Epithelial cell of prostate (primary cell): Measurements from ENCODE around the gene ZNF664.

Experiments
- DNase-seq: peaks from one replicate; pipeline ENCODE4 v3.0.0-alpha.2; 2011; ENCODE audit warnings: low read depth, low spot score
- H3K27ac ChIP-seq: fragments of 450-650 bp; 2 replicates; pipeline ENCODE4 v1.5.1; 2017; ENCODE audit warnings: mild to moderate bottlenecking

The ZNF664 gene

DNA sequence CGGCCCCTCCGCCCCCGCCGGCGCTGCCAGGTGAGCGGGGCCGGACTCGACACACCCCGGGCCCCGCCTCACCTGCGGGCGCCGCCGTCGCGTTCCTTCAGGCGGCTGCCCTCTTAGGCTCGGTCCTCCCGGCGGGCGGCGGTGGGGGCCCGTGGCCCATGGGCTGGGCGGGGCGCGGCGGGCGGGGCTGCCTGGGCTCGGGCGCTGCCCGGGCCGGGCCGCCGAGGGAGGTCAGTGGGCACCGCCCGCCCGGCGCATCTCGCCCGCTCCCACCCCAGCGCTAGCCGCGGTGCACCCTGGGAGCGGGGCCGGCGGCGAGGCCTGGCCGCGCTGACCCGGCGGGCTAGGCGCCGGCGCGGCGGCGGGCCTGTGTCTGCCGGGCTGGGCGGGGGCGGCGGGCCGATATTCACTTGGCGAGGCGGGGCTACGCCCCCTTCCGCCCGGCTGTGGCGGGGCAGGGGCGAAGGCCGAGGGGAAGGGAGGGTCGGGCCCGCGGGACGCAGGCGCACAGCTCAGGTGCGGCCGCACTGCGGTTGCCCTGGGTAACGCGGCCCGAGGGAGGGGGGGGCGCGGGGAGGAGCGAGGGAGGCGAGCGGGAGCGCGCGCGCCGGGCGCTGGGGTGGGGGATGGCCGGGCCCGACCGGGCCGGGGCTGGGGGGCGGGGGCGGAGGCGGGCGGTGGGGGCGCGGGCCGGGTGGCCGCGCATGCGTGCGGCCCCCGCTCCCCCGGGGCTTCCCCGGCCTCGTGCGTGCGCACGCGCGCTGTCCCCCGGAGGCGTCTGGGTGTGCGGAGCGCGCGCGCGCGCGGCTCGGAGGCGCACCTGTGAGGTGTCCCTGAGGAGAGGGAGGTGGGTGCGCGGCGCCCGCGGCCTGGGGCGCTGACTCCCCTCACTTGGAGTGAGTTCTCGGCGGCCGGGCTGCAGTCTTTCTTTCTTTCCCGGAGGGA is at the start of gene ZNF664, which contains the start of gene CCDC92:
Gene ZNF664, plus strand, starts transcription at position 759 of the 945 bp plus-strand sequence. CDS start 38,930 bp downstream, outside the sequence.
Gene CCDC92, minus strand, starts transcription at position 375 of the 945 bp plus-strand sequence. CDS start 28,526 bp downstream, outside the sequence.
- H3K27ac ChIP-seq: peak within 1 kb of the TSS; percentile 86
- peak; percentile 45 for DNase-seq

DNA sequence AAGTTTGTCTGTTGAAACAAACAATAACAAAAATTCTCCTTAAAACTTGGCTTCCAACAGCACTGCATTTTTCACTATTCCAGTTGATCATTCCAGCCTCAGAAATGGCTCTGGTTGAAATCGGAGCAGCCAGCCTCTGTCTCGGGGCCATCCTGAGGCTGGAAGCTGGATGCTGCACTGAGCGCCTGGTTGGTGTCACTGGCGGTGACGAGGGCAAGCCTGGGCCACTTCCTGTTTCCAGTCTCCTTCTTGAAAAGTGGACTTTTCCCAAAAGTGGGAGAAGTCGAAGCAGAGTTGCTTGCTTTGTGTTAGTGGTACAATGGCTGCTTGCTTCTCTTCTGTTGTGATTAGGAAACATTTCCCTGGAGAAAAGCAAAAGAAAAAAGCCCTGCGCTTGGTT is 49.1 kb upstream of the ZNF664 start:
- DNase-seq: no peak

DNA sequence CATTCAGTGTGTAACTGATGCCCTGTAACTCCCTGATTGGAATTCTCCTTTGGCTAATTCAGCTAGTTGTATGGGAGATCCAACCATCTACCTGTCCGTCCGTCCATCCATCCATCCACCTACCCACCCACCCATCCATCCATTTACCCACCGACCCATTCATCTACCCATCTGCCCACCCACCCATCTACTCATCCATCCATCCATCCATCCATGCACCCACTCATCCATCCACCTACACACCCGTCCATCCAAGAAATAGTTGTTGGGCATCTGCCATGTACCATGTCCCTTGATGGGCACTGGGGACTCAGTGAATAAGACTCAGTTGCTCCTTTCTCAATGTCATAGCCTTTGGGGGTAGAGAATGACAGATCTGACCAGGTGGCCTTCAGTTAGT is 48.5 kb upstream of the ZNF664 start:
- no peak for DNase-seq
- H3K27ac ChIP-seq: no peak overlapping the region

More for the DNA sequence above, 49.1 kb upstream of the ZNF664 start:
- no peak overlapping the region for H3K27ac ChIP-seq

DNA sequence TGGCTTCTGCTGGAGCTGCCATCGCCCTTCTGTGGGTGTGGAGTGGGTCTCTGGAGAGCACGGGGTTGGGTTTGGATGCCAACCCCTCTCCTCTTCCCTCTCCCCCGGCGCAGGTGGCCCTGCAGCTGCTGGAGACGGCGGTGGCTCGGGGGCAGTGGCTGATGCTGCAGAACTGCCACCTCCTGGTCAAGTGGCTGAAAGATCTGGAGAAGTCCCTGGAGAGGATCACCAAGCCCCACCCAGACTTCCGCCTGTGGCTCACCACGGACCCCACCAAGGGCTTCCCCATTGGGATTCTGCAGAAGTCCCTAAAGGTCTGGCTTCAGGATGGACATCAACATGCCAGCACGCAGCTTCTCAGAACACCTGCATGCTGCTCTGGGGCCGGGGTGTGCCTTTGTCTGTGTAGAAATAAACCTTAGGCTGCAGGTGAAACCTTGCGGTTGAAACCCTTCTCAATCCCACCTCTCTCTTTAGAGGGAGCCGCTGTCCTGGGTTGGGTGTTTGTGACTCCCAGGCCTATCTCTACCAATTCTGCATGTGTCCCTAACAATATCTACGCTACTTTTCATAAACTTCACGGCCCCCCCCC is 44.6 kb upstream of the ZNF664 start:
- no peak for DNase-seq
- H3K27ac ChIP-seq: no peak overlapping the region

DNA sequence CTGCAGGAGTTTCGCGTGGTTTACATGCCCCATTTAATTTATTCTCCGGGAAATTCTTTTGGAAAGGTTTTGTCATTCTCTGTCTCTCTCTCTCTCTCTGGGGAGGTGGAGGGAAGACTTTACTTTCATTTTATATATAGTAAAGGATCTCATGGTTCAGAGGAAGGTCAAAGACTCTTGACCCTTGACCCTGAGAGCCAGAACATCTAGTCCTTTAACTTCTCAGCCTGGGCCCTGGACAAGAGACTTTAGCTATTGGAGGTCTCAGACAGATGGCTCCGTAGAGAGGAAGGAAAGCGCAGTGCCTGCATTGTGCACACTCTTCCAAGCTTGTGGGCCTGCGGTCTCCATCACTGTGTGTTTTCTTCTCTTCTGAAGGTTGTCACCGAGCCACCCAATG is 44.1 kb upstream of the ZNF664 start:
- no peak for DNase-seq
- no peak overlapping the region for H3K27ac ChIP-seq

DNA sequence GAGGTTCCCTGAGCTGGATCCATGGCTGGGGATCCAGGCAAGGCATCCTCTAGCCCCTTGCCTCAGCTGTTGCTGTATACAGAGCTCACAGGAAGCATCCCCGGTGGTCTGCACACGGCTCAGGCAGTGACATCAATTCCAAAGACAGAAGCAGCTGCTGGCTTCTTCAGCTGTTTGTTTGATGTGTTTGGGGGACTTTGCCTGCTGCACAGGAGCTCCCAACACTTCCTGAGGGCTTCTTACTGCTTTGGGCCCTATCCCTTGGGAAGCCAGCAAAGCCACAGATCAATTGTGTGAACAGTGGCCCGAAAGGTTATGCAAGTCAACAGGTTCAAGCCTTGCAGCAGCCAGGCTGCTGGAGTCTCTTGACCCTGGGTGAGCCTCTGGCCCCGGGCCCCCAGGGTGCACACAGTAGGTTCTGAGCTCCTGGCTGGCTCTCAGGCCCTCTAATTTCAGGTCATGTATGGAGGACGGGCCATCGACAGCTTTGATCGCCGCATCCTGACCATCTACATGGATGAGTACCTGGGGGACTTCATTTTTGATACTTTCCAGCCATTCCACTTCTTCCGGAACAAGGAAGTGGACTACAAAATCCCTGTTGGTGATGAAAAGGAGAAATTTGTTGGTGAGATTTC is 43.0 kb upstream of the ZNF664 start:
- no peak for DNase-seq
- no peak overlapping the region for H3K27ac ChIP-seq

DNA sequence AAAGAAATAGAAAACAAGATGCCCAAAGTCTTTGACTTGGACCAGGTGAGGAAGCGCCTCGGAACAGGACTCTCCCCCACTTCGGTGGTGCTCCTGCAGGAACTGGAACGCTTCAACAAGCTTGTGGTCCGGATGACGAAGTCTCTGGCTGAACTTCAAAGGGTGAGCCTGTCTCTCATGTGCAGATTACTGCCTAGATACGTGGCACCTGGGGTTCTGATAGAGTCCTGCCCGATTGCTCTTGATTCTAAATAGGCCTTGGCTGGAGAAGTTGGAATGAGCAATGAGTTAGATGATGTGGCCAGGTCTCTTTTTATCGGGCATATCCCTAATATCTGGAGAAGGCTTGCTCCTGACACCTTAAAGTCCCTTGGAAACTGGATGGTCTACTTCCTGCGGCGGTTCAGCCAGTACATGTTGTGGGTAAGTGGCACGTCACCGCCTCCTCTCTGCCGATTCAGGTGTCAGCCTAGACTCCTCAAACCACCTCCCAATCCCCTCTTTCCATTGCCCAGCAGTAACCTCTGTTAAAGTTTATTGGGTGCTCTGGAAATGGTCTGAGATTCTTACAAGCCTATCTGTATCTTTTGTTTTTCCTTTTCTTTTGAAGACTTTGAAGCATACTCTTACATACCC is 41.2 kb upstream of the ZNF664 start:
- no peak overlapping the region for H3K27ac ChIP-seq
- DNase-seq: no peak

DNA sequence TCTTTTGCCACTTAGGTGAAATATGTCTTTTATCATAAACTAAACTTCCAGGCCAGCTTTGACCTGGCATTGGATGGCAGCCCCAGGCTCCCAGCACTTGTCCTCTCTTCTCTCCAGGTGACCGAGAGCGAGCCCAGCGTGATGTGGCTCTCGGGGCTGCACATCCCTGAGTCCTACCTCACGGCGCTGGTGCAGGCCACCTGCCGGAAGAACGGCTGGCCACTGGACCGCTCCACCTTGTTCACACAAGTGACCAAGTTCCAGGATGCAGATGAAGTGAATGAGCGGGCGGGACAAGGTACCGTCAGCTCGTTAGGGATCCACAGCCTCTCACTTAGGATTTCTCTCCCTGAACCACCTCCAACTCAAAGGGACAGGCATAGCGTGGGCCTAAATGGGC is 39.8 kb upstream of the ZNF664 start:
- no peak for DNase-seq

DNA sequence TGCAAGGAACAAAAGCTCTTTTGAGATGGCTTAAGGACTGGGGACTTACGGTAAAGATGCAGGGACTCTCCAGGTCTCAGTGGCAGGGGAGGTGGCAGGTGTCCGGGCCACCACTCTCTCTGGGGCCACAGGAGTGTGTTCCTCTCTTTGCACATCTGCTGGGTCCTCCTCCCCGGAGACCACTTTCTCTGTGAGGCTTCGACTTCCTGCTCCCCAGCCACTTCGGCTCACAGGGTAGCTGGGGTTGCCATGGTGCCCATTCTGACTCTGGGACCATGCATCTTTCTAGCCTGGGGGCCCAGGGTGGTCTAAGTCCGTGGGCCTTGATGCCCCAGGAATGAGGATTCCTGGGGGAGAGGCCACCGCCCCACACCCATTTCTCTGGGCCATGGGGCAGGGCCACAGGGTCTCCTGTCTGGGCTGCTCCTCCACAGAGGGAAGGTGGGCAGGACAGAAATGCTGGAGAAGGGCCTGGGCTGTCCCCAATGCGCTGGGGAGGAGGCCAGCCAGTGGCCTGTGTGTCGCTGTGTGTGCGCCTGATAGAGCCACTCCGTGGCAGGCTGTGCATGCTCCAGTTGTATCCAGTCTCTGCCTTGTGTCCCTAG is 38.9 kb upstream of the ZNF664 start:
- no peak overlapping the region for H3K27ac ChIP-seq
- DNase-seq: no peak

More for the DNA sequence above, 39.8 kb upstream of the ZNF664 start:
- no peak overlapping the region for H3K27ac ChIP-seq

DNA sequence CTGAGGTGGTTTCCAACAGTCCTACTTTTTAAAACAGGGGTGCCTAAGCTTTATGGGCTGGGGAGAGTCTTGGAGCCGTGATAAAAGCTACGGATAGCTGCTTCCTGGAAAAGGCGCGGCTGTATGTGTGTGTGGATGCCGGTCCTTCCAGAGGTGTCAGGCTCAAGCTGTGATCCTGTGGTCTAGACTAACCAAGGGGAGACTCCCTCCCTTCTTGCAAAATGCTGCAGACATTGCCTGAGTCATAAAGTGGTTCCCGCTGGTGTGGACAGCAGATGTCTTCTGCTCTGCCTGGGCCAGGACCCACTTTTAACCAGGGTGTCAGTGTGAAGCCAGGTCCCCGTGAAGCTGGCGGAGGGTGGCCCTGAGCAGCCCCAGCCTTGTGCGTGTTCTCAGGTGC is 38.2 kb upstream of the ZNF664 start:
- no peak for DNase-seq
- H3K27ac ChIP-seq: no peak overlapping the region

DNA sequence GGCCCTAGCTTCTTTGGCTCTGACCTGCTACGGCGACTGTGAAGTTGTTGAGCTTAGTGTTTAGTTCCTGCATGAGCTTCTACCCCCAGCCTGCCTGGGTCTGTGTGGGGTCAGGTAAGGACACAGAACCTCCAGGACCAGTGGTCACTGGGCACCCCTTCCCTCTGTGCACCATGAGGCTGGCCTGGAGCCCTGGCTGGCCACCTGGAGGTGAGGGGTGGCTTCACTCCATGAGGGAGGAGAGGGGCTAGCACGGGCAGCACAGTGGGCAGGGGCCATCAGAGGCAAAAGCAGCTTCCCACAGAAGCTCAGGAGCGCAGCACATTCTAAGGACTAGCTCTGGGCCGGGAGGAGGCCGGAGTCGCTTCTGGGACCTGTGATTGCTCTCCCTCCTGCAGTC is 37.1 kb upstream of the ZNF664 start:
- DNase-seq: no peak
- H3K27ac ChIP-seq: no peak overlapping the region

DNA sequence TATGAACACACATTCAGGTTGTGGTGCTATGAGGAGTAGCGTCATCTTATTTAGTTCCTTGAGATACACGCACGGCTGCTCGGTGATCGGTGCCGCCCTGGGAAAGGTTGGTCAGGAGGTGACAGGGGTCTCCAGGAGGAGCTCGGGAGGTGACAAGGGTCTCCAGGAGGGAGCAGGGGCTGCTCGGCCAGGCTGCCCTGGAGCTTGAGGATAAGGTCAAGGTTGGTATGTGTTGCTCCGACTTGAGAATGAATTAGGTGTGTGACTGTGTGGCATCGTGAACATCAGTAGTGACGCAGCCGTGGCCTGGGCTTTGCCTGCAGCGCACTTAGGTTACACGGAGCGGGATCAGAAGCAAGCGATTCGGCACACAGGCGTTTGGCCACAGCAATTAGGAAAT is 36.5 kb upstream of the ZNF664 start:
- no peak overlapping the region for H3K27ac ChIP-seq
- no peak for DNase-seq

DNA sequence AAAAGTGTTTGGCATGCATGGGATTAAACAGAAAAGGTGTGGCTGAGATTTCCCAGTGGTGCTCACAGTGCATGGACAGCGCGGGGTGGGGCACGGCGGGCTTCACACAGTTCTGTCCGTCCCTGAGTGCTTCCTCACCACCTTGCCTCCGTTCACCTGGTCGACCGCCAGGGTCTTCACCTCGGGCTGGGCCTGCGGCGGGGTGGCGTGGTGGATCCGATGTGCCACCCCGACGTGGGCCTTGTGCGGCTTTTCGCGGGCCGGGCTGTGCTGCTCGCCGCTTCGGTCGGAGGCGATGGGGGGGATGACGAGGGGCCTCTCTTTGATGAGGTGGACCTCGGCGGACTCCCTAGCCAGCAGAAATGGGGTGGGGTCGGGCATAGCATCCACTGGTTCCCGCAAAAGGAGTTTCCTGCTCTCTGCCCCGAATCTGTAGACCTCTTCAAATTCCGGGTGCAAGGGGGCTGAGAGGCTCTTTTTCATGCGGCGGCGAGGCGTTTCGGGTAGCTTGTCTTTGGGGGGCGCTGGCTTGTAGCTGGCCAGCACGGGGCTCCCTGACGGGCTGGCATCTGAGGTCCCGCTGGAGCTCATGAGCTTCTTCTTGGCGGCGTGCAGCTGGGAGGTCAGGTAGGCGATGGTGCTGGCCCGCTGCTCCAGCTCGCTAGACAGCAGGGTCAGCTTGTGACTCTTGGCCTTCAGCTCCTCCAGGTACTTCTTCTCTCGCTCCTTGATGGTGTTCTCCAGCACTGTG is 35.9 kb upstream of the ZNF664 start:
- H3K27ac ChIP-seq: no peak overlapping the region
- no peak for DNase-seq

DNA sequence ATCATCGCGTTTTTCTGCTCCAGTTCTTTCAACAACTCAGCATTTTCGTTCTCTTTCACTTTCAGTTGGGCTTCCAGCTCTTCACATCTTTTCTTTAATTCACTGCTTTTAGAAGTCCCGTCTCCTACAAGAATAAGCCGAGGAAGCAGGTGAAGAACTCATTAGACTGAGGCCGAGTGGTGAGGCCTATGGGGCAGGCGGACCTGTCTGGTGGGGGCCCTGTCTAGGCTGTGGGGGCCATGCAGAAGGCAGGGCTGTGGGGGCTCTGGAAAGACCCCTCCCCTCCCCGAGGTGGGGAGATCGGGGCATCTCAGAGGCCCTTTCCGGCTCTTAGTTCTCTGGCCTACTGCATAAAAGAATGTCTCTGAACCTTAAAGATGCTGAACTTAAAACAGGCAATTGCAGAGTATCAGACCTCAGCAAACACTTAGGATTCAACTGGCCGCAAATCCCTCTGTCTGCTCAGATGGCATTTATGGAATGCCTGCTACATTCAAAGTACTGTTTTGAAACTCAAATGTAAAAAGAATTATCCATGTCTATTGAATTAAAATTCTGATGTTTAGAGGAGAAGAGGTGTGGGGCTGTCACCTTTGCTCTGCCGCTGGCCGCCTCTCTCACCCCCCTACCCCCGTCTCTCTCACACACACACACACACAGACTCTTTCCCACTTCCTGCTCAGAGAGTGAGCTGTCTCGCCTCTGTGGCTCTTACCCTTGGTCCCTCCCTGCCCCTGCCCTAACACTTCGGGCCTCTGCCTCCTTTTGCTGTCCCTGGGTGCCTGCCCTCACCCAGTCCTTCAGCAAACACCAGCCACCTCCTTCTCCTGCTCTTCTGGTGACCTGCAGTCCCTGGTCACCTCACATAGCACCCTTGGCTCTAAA is 35.1 kb upstream of the ZNF664 start:
- H3K27ac ChIP-seq: no peak overlapping the region
- no peak for DNase-seq

DNA sequence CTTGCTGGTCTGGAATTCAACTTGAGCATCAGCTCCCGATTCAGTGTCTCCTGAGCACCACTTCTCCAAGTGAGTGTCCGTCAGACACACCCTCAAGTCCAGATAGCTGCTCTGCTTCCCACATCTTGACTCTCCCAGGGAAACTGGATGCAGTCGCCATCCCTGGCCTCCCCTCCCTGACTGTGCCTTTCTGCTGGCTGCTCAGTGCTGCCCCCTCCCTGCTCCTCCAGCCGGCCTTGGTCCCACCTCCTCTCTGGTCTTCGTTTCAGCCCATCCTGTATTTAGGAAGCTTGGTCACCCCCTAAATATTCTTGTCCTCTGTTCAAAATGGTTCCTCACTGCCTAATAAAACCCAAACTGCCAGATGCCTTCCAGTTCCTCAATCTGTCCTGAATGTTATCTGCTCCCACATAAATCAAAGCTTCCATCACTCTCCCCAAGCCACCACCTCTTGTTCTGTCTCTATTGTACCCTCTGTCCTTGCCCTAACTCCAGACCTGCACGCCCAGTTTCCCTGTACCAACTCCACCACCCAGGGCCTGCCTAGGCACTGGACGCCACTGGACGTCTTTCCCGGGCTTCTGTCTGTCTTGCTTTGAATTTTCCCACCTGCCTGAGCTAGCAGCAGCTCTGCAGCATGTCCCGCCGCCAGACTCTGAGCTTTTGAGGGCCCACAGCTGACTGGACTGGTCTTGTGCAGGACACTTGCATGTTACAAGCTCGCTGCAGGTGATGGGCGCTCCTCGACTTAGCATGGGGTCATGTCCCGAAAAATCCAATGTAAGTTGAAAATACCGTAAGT is 34.1 kb upstream of the ZNF664 start:
- DNase-seq: no peak
- no peak overlapping the region for H3K27ac ChIP-seq

DNA sequence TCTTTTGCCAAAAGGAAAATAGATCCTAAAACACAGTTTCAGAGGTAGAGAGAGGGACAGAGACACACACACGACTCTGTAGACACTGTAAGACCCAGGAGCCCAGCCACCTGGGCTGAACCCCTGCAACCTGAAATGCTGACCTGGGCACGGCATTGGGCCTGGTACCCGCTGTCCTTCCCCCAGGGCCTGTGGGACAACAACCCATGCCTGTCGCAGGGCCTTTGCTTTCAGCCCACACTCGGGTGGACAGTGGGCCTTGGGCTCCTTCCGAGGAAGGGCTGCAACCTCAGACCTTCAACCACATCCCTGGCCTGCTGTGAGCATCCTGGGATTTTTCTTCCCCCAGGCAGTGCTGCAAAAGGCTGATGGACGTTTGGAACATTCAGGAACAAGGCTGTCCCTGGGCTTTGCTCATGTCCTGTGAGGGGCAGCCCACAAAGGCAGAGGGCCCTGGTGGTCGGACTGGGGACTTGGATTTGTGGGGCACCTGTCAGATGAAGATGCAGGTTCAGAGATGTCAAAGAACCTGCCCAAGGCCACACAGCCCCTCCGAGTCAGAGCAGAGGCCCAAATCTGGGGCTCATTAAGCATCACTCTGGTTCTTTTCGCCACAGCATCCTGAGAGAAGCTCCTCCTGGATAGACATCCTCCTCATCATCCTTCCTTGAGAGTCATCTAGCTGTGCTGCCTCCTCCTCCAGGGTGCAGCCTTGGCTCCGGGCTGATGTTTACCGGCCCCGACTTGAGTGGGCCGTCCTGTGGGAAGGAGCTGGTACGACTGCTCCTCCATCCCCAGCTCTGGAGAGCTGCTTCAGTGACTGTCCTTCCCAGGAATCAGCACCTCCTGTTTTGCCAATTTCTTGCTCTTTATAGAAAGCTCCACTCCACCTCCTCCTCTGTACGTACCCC is 33.0 kb upstream of the ZNF664 start:
- no peak overlapping the region for H3K27ac ChIP-seq
- DNase-seq: no peak

DNA sequence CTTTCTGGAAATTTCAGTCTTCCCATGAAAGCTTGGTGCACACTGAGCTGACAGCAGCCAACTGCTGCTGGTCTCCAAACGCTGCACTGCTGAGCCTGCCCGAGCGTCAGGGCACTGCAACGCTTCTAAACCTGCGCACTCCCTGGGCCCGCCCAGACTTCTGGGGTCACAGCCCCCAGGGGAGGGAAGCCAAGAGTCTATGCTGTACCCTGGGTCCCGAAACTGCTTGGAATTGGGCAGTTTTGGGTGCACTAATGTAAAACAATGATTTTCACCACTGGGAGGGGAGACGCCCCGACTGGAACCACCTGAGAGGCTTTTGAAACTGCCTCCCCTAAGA is 32.4 kb upstream of the ZNF664 start:
- DNase-seq: no peak
- H3K27ac ChIP-seq: no peak overlapping the region
